GM13976 (cell line): ENCODE results near the gene KCNC1.

Source experiments
- DNase-seq: peaks from one replicate; pipeline ENCODE4 v3.0.0; 2012; ENCODE audit warnings: low spot score
- in situ Hi-C: fragments of 300-500 bp; cut with MboI; formaldehyde crosslinking; loops from one replicate; pipeline ENCODE4 v1.12.0; 2022; ENCODE audit warnings: low sequenced_read_pairs, mixed read lengths, inconsistent platforms; ENCODE audit not compliant: unreplicated experiment
- TF ChIP-seq, protein P1 (sequence below): IDR thresholded peaks from 2 replicates; pipeline ENCODE4 v1.5.1; 2012; ENCODE audit warnings: borderline replicate concordance, mild to moderate bottlenecking; ENCODE audit not compliant: insufficient read depth; ENCODE audit errors: extremely low read depth, missing control alignments, control extremely low read depth

The KCNC1 gene

DNA sequence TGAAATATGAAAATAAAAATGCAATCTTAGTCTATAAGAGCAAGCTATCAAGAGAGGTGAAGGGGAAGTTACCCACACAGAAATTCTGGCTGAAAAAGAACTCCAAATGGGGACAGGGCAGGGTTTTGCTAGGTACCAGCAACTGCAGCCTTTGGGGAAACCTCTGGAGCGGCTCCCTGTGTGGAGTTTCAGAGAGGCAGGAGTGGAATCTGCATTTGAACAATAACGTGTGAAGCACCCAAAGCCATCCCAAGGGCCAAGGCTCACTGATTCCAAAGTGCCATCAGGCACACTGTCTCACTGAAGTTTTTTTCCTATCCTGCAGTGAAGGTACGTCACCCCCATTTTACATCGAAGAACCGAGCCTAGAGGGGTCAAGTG lies 87.8 kb downstream of the KCNC1 start:
- in situ Hi-C loops = no loop called here
- TF ChIP-seq, protein P1, sequence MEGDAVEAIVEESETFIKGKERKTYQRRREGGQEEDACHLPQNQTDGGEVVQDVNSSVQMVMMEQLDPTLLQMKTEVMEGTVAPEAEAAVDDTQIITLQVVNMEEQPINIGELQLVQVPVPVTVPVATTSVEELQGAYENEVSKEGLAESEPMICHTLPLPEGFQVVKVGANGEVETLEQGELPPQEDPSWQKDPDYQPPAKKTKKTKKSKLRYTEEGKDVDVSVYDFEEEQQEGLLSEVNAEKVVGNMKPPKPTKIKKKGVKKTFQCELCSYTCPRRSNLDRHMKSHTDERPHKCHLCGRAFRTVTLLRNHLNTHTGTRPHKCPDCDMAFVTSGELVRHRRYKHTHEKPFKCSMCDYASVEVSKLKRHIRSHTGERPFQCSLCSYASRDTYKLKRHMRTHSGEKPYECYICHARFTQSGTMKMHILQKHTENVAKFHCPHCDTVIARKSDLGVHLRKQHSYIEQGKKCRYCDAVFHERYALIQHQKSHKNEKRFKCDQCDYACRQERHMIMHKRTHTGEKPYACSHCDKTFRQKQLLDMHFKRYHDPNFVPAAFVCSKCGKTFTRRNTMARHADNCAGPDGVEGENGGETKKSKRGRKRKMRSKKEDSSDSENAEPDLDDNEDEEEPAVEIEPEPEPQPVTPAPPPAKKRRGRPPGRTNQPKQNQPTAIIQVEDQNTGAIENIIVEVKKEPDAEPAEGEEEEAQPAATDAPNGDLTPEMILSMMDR = no peak

DNA sequence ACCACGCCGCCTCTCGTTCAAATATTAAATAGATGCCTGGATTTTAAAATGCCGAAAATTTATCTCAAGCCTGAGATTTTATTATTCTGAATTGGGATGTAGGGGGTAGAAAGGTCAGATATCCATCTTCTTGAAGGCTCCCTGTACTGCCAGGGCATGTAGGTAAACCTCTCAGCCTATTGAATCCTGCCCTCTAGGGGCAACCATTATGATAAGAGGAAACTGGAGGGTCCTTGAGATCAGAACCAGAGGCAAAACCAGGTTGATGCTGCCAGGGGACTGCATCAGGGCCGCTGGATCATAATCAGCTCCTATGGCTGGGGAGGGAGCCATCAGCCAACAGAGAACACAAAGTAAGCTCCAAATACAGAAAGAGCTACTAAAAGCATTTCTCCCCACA lies 92.4 kb downstream of the KCNC1 start:
- TF ChIP-seq, protein P1 = no peak
- in situ Hi-C loops = no loop called here
- no peak for DNase-seq

More for the DNA sequence above, 87.8 kb downstream of the KCNC1 start:
- DNase-seq = no peak

DNA sequence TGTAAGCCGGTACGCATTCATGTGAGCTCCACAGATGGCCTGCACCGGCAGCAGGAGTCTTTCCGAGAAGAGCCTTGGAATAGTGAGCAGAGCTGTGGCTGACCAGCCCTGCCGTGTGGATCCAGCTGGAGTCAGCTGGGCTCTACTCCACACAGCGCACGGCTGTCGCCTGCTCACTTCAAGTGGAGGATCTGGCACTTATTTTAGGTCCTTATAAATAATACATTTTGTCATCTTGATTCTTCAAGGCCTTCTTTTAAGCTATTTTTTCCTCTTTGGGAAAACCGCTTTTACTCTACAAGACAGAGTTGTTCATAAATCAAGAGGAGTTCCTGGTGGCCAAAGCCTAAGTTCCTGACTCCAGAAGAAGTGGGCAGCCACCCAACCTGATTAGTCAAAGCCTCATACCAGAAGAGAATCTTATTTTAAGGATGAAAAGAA lies 93.8 kb downstream of the KCNC1 start:
- DNase-seq = no peak
- in situ Hi-C loops = no loop called here
- TF ChIP-seq, protein P1 = no peak

DNA sequence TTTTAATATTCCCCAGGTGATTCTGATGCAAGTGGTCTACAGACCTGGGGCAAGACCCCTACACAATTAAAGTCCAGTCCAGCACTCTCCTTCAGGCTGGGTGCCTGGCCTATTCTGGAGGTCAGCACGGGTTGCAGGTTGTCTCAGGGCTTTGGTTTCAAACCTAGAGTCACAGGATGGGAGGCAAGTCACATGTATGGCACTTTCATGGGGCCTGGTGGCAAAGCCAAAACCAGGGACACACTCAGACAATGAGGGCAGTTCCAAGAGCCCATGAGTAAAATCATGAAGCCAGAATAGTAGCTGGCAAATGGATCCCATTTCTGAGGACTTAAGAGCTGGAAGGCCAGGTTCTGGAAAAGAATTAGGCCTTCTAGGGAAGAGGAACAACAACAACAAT lies 96.6 kb downstream of the KCNC1 start:
- in situ Hi-C loops = no loop called here
- TF ChIP-seq, protein P1 = no peak
- DNase-seq = no peak

DNA sequence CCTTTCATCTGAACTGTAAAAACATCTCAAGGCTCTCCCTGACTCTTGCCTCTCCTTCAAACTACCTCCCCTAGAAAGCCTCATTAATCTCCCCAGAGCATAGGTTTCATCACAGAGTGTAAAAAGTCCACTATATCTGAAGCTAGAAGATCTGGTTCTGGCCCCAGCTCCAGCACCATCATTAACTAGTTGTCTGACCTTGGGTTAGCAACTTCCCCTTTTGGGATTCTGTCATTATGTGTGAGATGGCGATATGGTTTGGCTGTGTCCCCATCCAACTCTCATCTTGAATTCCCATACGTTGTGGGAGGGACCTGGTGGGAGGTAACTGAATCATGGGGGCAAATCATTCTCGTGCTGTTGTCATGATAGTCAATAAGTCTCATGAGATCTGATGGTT lies 97.3 kb downstream of the KCNC1 start:
- TF ChIP-seq, protein P1 = no peak
- no peak for DNase-seq
- in situ Hi-C loops = no loop called here
